HG03095 (cell line): ENCODE results near the gene OASL.
A peak's percentile ranks its signal among the peaks of the same experiment; 100 is the strongest.
"Not testable (repeated sequence)": the region's sequence is repeated elsewhere in the genome, so short reads cannot be mapped to it uniquely, and the experiment has no call there.

ENCODE experiments used
- ATAC-seq: cut with Tn5 transposase; IDR thresholded peaks from one replicate; pipeline ENCODE4 v1.9.1; 2021; ENCODE audit warnings: moderate library complexity; ENCODE audit not compliant: unreplicated experiment

Gene OASL, protein sequence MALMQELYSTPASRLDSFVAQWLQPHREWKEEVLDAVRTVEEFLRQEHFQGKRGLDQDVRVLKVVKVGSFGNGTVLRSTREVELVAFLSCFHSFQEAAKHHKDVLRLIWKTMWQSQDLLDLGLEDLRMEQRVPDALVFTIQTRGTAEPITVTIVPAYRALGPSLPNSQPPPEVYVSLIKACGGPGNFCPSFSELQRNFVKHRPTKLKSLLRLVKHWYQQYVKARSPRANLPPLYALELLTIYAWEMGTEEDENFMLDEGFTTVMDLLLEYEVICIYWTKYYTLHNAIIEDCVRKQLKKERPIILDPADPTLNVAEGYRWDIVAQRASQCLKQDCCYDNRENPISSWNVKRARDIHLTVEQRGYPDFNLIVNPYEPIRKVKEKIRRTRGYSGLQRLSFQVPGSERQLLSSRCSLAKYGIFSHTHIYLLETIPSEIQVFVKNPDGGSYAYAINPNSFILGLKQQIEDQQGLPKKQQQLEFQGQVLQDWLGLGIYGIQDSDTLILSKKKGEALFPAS

DNA sequence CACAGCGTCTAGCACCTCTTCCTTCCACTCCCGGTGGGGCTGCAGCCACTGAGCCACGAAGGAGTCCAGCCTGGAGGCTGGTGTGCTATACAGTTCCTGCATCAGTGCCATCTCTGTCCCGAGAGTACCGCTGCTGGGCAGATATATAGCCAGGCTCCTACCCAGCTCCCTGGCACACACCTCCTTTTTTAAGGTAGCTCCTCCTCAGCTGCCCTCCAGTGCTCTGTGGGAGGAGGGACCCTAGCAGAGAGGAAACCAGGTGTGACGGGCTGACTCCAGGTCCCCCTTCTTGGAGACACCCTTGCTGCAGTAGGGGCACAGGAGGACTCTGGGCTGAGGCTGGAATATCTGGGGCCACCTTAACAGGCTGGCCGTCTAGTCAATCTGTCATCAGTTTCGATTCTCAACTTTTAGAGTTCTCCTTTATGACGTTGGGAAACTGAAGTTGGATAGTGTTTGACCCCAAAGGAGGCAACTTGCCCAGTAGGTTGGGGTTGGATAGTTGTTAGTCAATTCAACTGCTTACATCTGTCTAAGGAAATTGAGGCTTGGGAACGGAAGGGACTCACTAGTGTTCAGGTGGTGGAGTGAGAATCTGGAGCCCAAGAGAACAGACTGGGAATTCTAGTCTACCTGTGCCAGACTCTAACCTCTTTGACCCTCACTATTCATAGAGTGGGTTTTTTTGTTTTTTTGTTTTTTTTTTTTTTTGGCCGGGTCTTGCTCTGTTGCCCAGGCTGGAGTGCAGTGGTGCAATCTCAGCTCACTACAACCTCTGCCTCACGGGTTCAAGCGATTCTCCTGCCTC is at the start of gene OASL:
TSS of gene OASL (minus strand) at position 386 of the 808 bp plus-strand sequence. CDS start at position 111, 275 bp downstream.
- ATAC-seq: peak; percentile 65

GRCh38 chr12:121088195-121088585 is 49.1 kb upstream of the OASL start:
- no peak for ATAC-seq

GRCh38 chr12:121087467-121088194 is 48.6 kb upstream of the OASL start:
- no peak for ATAC-seq

DNA sequence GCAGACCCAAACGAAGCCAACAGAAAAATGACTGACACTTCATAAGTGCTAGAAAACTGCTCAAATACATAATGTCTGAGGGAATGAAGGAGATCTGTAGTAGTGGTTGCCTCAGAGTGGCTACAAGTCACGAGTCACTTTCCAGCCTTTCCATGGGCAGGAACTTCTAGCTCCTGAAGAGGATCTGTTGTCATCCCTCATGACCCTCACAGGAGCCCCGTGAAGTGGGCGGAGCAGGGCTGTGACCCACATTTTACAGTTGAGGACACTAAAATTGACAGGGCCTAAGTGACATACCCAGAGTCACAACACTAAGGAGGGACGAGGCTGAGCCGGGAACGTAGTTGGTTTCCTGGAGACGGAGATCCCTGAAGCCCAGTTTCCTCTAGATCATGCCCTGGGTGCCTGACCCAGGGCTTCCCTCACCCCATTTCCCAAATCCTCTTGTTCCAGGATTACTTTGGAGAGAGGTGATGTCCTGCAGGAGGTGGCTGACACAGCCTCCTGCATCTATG is 47.8 kb upstream of the OASL start:
- ATAC-seq: no peak

DNA sequence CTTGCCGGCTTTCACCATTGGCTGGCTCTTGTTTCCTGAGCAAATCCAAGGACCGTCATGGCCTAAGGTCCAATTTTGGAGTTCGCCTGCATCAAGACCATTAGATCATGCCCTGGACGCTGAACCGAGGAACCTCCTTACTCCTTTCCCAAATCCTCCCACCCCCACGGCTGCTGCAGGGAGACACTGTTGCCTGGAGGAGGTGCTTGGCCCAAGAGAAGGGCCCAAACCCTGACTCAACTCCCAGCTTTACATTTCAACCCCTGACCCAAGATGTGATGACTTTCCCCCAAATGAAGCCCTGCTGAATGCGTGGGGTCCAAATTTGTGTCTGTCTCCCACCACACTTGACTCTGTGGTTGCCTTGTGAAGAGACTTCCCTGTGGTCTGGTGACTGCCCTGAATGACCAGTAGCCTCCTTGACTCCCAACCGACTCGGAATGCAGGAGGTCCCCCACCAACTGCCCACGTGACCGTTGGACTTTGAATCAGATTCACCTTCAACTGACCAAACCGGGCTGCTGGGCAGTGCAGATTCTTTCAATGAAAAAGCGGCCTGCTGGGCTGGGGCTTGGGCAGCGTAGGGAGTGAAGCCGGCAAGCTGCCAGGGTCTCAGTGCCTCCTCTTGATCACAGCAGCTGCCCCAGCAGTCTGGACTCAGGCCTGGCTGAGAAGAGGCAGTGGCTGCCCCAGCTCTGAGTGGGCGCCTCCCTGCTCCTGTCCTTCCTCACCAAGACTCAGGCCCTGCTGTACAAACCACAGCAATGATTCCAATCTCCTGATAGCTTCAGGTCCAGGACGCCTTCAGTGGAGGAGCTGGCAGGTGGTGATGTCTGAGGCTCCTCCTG is 46.7 kb upstream of the OASL start:
- ATAC-seq: no peak

- no peak for ATAC-seq
Observed at GRCh38 chr12:121085069-121085468, 46.0 kb upstream of the OASL start.

DNA sequence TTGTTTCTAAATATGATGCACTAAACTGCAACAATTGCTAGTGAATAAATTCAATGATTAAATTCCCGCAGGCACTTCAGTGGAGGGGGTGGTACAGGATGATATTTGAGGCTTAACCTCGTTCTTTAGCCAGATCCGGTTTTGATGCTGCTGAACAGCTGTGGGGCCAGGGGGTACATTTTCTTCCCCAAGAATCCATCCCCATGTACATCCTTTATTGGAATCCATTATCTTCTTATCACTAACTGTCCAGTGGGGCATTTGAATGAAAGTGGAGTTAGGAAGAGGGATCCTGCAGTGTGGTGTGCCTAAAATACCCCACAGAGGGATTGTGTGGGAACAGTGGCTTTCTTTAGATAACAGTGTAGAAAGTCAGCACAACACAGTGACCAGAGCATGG is 45.2 kb upstream of the OASL start:
- no peak for ATAC-seq

GRCh38 chr12:121080909-121081308 is 41.9 kb upstream of the OASL start:
- no peak for ATAC-seq

GRCh38 chr12:121079736-121080272 is 40.8 kb upstream of the OASL start:
- no peak for ATAC-seq

GRCh38 chr12:121077440-121077839 is 38.4 kb upstream of the OASL start:
- not testable (repeated sequence) for ATAC-seq

GRCh38 chr12:121075911-121076310 is 36.9 kb upstream of the OASL start:
- ATAC-seq: not testable (repeated sequence)

DNA sequence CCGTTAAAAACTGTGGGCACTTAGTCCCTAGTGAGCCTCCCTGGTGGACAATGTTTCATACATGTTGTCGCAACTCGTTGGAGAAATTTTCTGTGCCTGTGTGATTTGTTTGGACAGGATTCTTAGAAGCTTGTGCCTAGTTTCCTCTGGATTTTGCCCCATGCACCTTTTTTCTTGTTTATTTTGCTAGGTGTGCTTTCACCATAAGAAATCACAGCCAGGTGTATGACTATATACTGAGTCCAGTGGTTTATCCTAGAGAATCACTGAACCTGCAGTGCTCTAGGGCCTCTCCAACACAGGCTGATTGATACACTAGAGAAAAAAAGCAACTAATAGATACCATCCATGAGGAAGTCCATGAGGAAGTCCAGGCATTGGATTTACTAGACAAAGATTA is 33.1 kb upstream of the OASL start:
- ATAC-seq: no peak

- ATAC-seq: no peak
Observed at GRCh38 chr12:121069206-121069605, 30.2 kb upstream of the OASL start.

DNA sequence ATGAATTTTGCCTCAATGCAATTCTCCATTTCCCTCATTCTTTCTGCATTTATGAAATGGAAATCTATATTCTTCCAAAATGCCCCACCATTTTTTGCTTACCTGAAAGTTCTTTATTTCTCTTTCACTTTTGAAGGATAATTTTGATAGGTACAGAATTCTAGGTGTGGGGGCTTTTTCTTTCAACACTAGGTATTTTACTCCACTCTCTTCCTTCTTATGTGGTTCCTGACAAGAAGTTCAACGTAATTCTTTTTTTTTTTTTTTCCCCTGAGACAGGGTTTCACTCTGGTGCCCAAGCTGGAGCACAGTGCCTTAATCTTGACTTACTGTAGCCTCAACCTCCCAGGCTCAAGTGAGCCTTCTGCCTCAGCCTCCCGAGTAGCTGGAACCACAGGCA is 26.3 kb upstream of the OASL start:
- ATAC-seq: no peak

DNA sequence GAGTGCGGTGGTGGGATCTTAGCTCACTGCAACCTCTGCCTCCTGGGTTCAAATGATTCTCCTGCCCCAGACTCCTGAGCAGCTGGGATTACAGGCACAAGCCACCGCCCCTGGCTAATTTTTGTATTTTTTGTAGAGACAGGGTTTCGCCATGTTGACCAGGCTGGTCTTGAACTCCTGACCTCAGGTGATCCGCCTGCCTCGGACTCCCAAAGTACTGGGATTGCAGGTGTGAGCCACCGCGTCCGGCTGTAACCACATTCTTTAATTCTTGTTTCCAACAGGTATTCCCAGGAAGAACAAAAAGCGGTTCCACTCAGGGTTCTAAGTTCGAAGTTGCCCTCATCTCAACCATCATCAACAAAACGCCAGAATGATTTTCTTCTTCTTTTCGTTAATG is 25.5 kb upstream of the OASL start:
- not testable (repeated sequence) for ATAC-seq

DNA sequence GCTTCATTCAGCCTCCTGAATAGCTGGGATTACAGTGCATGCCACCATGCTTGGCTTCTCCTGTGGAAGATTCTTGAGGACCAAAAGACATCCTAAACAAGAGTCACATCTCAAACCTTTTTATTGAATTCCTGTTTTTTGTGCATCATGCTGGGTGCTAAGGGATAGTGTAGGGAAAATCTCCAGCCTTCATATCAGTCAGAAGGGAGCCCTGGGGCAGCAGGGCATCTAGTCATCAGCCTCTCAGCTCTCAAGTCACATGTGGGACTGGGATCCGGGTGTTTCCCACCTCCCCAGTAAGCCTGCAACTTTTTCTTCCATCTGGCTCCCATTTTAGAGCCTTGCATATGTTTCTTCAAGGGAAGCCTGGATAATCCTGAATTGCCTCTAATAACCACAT is 25.1 kb upstream of the OASL start:
- no peak for ATAC-seq

DNA sequence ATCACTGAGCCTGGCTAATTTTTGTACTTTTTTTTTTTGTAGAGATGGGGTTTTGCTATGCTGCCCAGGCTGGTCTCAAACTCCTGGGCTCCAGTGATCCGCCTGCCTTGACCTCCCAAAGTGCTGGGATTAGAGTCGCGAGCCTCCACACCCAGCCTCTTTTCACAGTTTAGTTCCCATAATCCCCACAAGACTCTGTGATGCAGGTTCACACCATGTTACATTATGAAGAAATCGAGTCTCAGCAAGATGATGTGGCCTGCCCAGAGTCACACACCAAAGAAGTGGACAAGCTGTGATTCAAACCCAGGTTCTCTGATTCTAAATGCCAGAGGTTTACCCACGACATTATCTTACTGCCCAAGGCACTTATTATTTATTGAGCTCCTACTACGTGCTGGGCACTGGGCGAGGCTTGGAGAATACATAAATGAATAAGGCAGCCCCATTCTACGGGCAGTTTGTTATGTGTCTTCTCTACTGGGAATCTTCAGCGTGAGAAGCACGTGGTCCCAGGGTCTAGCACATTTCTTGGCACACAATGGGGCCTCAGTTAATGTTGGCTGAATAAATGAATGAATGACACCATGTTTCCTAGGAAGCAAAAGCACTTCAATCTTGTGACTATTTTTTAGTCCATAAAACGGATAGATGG is 23.5 kb upstream of the OASL start:
- no peak for ATAC-seq

DNA sequence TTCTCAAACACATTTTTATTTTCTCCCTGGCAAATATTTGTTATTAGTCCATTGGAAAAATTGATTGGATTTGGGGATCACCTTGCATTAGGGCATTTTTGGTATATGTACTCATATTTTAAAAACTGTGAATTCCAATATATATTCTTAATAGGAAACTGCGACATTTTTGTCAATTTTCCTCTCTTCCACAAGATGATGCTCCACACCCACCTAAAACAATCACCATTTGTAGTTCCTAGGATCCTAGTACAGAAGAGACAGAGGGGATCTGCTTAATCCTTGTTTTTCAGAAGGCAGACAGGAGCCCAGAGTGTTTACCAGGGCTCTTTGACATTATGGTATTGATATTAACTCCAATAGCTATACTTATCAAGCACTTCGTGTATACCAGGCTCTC is 22.8 kb upstream of the OASL start:
- no peak for ATAC-seq
